ENCODE measurements around the gene EPGN. TPM values are rescaled to one million over a fixed set of nuclear protein-coding genes. Genes with fewer than 3 reads are reported as not detected.
"Not testable (repeated sequence)": the region's sequence is repeated elsewhere in the genome, so short reads cannot be mapped to it uniquely, and the experiment has no call there.

The EPGN gene
- total RNA-seq, 1 experiment from 2014 or later, result not detected

GRCh38 chr4:74338792-74339333 is 30.6 kb downstream of the EPGN start:
- no peak overlapping the region for H3K4me3 ChIP-seq
- H3K27me3 ChIP-seq, result no peaks in the 10 kb centered on the region
- DNase-seq, result no peak
- H3K36me3 ChIP-seq, result no peaks in the 10 kb centered on the region
- no peaks in the 10 kb centered on the region for H3K4me1 ChIP-seq
- H3K27ac ChIP-seq, result no peak overlapping the region
- no peaks in the 10 kb centered on the region for H3K9me3 ChIP-seq (replicated peaks)

GRCh38 chr4:74339501-74339900 is 31.2 kb downstream of the EPGN start:
- Histone ChIP-seq H3K4me1 (no peaks in the 10 kb centered on the region), H3K27me3 (no peaks in the 10 kb centered on the region), H3K4me3 (no peak overlapping the region), H3K36me3 (no peaks in the 10 kb centered on the region), H3K9me3 (replicated peaks) (no peaks in the 10 kb centered on the region), H3K27ac (no peak overlapping the region)
- no peak for DNase-seq

- not testable (repeated sequence) for H3K27me3 ChIP-seq
Observed at GRCh38 chr4:74340421-74340820, 32.2 kb downstream of the EPGN start.

GRCh38 chr4:74344031-74344430 is 35.8 kb downstream of the EPGN start:
- H3K27me3 ChIP-seq, result no peaks in the 10 kb centered on the region
- H3K36me3 ChIP-seq, result no peaks in the 10 kb centered on the region
- no peaks in the 10 kb centered on the region for H3K9me3 ChIP-seq (replicated peaks)
- DNase-seq, result no peak
- no peak overlapping the region for H3K27ac ChIP-seq
- H3K4me3 ChIP-seq, result no peak overlapping the region
- H3K4me1 ChIP-seq, result no peaks in the 10 kb centered on the region

More at GRCh38 chr4:74340421-74340820, 32.2 kb downstream of the EPGN start:
- not testable (repeated sequence) for DNase-seq; H3K4me3 ChIP-seq; H3K9me3 ChIP-seq (replicated peaks); H3K4me1 ChIP-seq; H3K36me3 ChIP-seq; H3K27ac ChIP-seq

GRCh38 chr4:74353858-74354257 is 45.6 kb downstream of the EPGN start:
- DNase-seq, result no peak
- Histone ChIP-seq H3K4me3 (no peak overlapping the region), H3K36me3 (no peaks in the 10 kb centered on the region), H3K27me3 (no peaks in the 10 kb centered on the region), H3K4me1 (no peaks in the 10 kb centered on the region), H3K27ac (no peak overlapping the region), H3K9me3 (replicated peaks) (no peaks in the 10 kb centered on the region)

- DNase-seq, result no peak
- Histone ChIP-seq H3K36me3 (no peaks in the 10 kb centered on the region), H3K9me3 (replicated peaks) (no peaks in the 10 kb centered on the region), H3K4me3 (no peak overlapping the region), H3K27ac (no peak overlapping the region), H3K4me1 (no peaks in the 10 kb centered on the region), H3K27me3 (no peaks in the 10 kb centered on the region)
Observed at GRCh38 chr4:74357965-74358364, 49.7 kb downstream of the EPGN start.

GRCh38 chr4:74361671-74362070 is 53.4 kb downstream of the EPGN start:
- Histone ChIP-seq H3K4me1 (no peaks in the 10 kb centered on the region), H3K27ac (no peak overlapping the region), H3K36me3 (no peaks in the 10 kb centered on the region), H3K9me3 (replicated peaks) (no peaks in the 10 kb centered on the region), H3K4me3 (no peak overlapping the region), H3K27me3 (no peaks in the 10 kb centered on the region)
- no peak for DNase-seq

- Histone ChIP-seq H3K27ac (no peak overlapping the region), H3K4me1 (no peaks in the 10 kb centered on the region), H3K9me3 (replicated peaks) (no peaks in the 10 kb centered on the region), H3K27me3 (no peaks in the 10 kb centered on the region), H3K36me3 (no peaks in the 10 kb centered on the region), H3K4me3 (no peak overlapping the region)
- DNase-seq, result no peak
Observed at GRCh38 chr4:74362347-74362746, 54.1 kb downstream of the EPGN start.

GRCh38 chr4:74364256-74364651 is 56.0 kb downstream of the EPGN start:
- H3K36me3 ChIP-seq, result no peaks in the 10 kb centered on the region
- DNase-seq, result no peak
- no peaks in the 10 kb centered on the region for H3K27me3 ChIP-seq
- no peaks in the 10 kb centered on the region for H3K4me1 ChIP-seq
- no peak overlapping the region for H3K4me3 ChIP-seq
- no peak overlapping the region for H3K27ac ChIP-seq
- no peaks in the 10 kb centered on the region for H3K9me3 ChIP-seq (replicated peaks)

- H3K36me3 ChIP-seq, result no peaks in the 10 kb centered on the region
- no peak for DNase-seq
- H3K27me3 ChIP-seq, result no peaks in the 10 kb centered on the region
- H3K4me1 ChIP-seq, result no peaks in the 10 kb centered on the region
- no peaks in the 10 kb centered on the region for H3K9me3 ChIP-seq (replicated peaks)
- no peak within 1 kb of the TSS for H3K27ac ChIP-seq
- no peak within 1 kb of the TSS for H3K4me3 ChIP-seq
Observed at GRCh38 chr4:74364652-74365491, 56.6 kb downstream of the EPGN start, which contains the start of gene EREG. Gene EREG, plus strand, starts transcription at chr4:74365145. Its CDS starts 164 bp downstream, at chr4:74365309.

- peak in 1 of 2 experiments; percentile 10 for DNase-seq
- Histone ChIP-seq H3K4me3 (no peak overlapping the region), H3K9me3 (replicated peaks) (no peaks in the 10 kb centered on the region), H3K27ac (no peak overlapping the region), H3K27me3 (no peaks in the 10 kb centered on the region), H3K4me1 (no peaks in the 10 kb centered on the region), H3K36me3 (no peaks in the 10 kb centered on the region)
Observed at GRCh38 chr4:74365761-74366160, 57.5 kb downstream of the EPGN start.

Other genes starting within 250 kb of the EPGN start
- 0.18 and 0.89 TPM in 2 replicates for gene CXCL2, start 209.3 kb upstream of the EPGN start, total RNA-seq (2014; rRNA removed; shearing (Covaris generic))
- gene MTHFD2L, start 150.4 kb upstream of the EPGN start, total RNA-seq (2014; rRNA removed; shearing (Covaris generic)), result 29.6 and 33.3 TPM in 2 replicates
- gene EREG, start 56.7 kb downstream of the EPGN start, total RNA-seq (2014; rRNA removed; shearing (Covaris generic)), result not detected in 2 replicates
- not detected in 2 replicates for gene AREG, start 136.7 kb downstream of the EPGN start, total RNA-seq (2014; rRNA removed; shearing (Covaris generic))